Measurements from ENCODE around the gene ZFYVE28.

Gene ZFYVE28

DNA sequence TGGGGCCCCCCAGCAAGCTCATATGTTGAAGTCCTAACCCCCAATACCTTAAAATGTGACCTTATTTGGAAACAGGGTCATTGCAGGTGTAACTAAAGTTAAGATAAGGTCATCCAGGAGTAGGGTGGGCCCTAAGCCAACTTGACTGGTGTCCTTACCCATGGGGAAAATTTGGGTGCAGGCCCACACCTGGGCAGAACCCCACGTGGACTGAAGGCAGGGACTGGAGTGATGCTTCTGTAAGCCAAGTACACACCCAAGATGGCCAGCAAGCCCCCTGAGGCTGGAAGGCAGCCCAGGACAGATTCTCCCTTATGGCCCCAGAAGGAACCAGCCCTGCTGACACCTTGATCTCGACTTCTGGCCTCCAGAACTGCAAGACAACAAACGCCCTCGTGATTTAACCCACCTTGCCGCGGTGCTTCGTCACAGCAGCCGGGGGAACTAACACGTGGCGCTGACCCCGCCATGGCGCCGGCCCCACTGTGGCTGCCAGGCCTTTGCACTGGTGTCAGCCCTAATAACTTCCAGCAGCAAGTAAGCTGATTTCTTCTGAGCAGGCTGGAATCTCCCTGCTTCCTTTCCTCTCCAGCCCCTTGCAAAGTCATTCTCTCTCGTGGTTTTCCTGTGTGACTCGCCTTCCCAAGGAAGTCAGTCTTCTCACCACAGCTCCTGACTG is 133.4 kb downstream of the ZFYVE28 start:
- Histone ChIP-seq H2BK120ac (ENCODE audit: low read depth, low read length) (no peak overlapping the region), H3K79me2 (ENCODE audit: control insufficient read depth, insufficient read depth, low read length) (no peaks in the 10 kb centered on the region), H2BK15ac (replicated peaks; ENCODE audit: low read depth) (no peak overlapping the region), H3K4me1 (ENCODE audit: control insufficient read depth, low read depth, low read length) (no peaks in the 10 kb centered on the region), H3K4ac (ENCODE audit: low read depth, low read length) (no peak overlapping the region), H3K36me3 (ENCODE audit: control insufficient read depth, insufficient read depth, low read length) (no peaks in the 10 kb centered on the region), H3K56ac (ENCODE audit: low read length) (no peak overlapping the region), H3K23ac (ENCODE audit: low read length) (no peak overlapping the region), H3K27me3 (ENCODE audit: insufficient read depth, low read length, poor library complexity) (no peaks in the 10 kb centered on the region), H3K4me2 (ENCODE audit: low read length) (no peak overlapping the region), H3K79me1 (ENCODE audit: low read length) (no peaks in the 10 kb centered on the region), H2BK5ac (ENCODE audit: low read length) (no peak overlapping the region), H4K8ac (ENCODE audit: low read depth, low read length) (no peak overlapping the region), H2AK5ac (ENCODE audit: low read length) (no peak overlapping the region), H3K4me3 (ENCODE audit: low read length) (no peak overlapping the region), H4K5ac (ENCODE audit: low read length) (no peak overlapping the region), H3K9ac (ENCODE audit: low read length) (no peak overlapping the region), H3K27ac (ENCODE audit: low read depth, low read length) (no peak overlapping the region), H3K18ac (ENCODE audit: low read length) (no peak overlapping the region)
- DNase-seq = no peak
- no CpG with 5 or more reads among the region's 15 CpGs for WGBS (ENCODE audit: extremely low coverage, insufficient coverage, low lambda C conversion rate)

GRCh38 chr4:2284161-2284933 is 134.1 kb downstream of the ZFYVE28 start:
- Histone ChIP-seq H3K4me2 (ENCODE audit: low read length) (no peak overlapping the region), H3K27me3 (ENCODE audit: insufficient read depth, low read length, poor library complexity) (no peaks in the 10 kb centered on the region), H3K18ac (ENCODE audit: low read length) (no peak overlapping the region), H3K4me3 (ENCODE audit: low read length) (no peak overlapping the region), H3K36me3 (ENCODE audit: control insufficient read depth, insufficient read depth, low read length) (no peaks in the 10 kb centered on the region), H3K23ac (ENCODE audit: low read length) (no peak overlapping the region), H2BK120ac (ENCODE audit: low read depth, low read length) (no peak overlapping the region), H3K27ac (ENCODE audit: low read depth, low read length) (no peak overlapping the region), H3K56ac (ENCODE audit: low read length) (no peak overlapping the region), H4K8ac (ENCODE audit: low read depth, low read length) (no peak overlapping the region), H3K9ac (ENCODE audit: low read length) (no peak overlapping the region), H2AK5ac (ENCODE audit: low read length) (no peak overlapping the region), H3K4me1 (ENCODE audit: control insufficient read depth, low read depth, low read length) (no peaks in the 10 kb centered on the region), H2BK5ac (ENCODE audit: low read length) (no peak overlapping the region), H3K4ac (ENCODE audit: low read depth, low read length) (no peak overlapping the region), H3K79me2 (ENCODE audit: control insufficient read depth, insufficient read depth, low read length) (no peaks in the 10 kb centered on the region), H2BK15ac (replicated peaks; ENCODE audit: low read depth) (no peak overlapping the region), H3K79me1 (ENCODE audit: low read length) (no peaks in the 10 kb centered on the region), H4K5ac (ENCODE audit: low read length) (no peak overlapping the region)
- no CpG with 5 or more reads among the region's 23 CpGs for WGBS (ENCODE audit: extremely low coverage, insufficient coverage, low lambda C conversion rate)
- no peak for DNase-seq

DNA sequence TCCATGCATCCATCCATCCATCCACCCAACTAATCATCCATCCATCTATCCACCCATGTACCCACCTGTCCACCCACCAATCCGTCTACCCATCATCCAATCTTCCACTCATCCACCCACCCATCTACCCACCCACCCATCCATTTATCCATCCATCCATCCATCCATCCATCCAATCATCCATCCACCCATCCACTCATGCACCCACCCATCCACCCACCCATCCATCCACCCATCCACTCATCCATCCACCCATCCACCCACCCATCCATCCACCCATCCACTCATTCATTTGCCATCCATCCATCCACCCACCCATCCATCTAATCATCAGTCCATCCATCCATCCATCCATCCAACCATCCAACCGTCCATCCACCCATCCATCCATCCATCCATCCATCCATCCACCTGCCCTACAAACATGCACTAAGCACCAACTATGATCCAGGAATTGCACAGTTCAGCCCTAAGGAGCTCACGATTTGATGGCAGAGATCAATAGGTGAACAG is 135.2 kb downstream of the ZFYVE28 start:
- no peak overlapping the region for H2AK5ac ChIP-seq (ENCODE audit: low read length)
- H3K4me1 ChIP-seq (ENCODE audit: control insufficient read depth, low read depth, low read length) = no peaks in the 10 kb centered on the region
- DNase-seq = no peak
- no peak overlapping the region for H3K56ac ChIP-seq (ENCODE audit: low read length)
- H3K4me3 ChIP-seq (ENCODE audit: low read length) = no peak overlapping the region
- H3K27ac ChIP-seq (ENCODE audit: low read depth, low read length) = no peak overlapping the region
- no peak overlapping the region for H2BK5ac ChIP-seq (ENCODE audit: low read length)
- H3K9ac ChIP-seq (ENCODE audit: low read length) = no peak overlapping the region
- no peak overlapping the region for H4K8ac ChIP-seq (ENCODE audit: low read depth, low read length)
- no peaks in the 10 kb centered on the region for H3K36me3 ChIP-seq (ENCODE audit: control insufficient read depth, insufficient read depth, low read length)
- H3K27me3 ChIP-seq (ENCODE audit: insufficient read depth, low read length, poor library complexity) = no peaks in the 10 kb centered on the region
- no peak overlapping the region for H3K23ac ChIP-seq (ENCODE audit: low read length)
- H3K4me2 ChIP-seq (ENCODE audit: low read length) = no peak overlapping the region
- H3K79me1 ChIP-seq (ENCODE audit: low read length) = no peaks in the 10 kb centered on the region
- H2BK120ac ChIP-seq (ENCODE audit: low read depth, low read length) = no peak overlapping the region
- WGBS (ENCODE audit: extremely low coverage, insufficient coverage, low lambda C conversion rate) = 100% methylated on average over 1 of the region's 3 CpGs
- H4K5ac ChIP-seq (ENCODE audit: low read length) = no peak overlapping the region
- H3K18ac ChIP-seq (ENCODE audit: low read length) = no peak overlapping the region
- H3K4ac ChIP-seq (ENCODE audit: low read depth, low read length) = no peak overlapping the region
- no peaks in the 10 kb centered on the region for H3K79me2 ChIP-seq (ENCODE audit: control insufficient read depth, insufficient read depth, low read length)
- H2BK15ac ChIP-seq (replicated peaks; ENCODE audit: low read depth) = no peak overlapping the region

GRCh38 chr4:2281575-2282343 is 136.7 kb downstream of the ZFYVE28 start:
- Histone ChIP-seq H3K27me3 (ENCODE audit: insufficient read depth, low read length, poor library complexity) (no peaks in the 10 kb centered on the region), H3K27ac (ENCODE audit: low read depth, low read length) (no peak overlapping the region), H3K23ac (ENCODE audit: low read length) (no peak overlapping the region), H2BK5ac (ENCODE audit: low read length) (no peak overlapping the region), H2BK15ac (replicated peaks; ENCODE audit: low read depth) (no peak overlapping the region), H3K79me1 (ENCODE audit: low read length) (no peaks in the 10 kb centered on the region), H3K18ac (ENCODE audit: low read length) (no peak overlapping the region), H3K79me2 (ENCODE audit: control insufficient read depth, insufficient read depth, low read length) (no peaks in the 10 kb centered on the region), H3K4me3 (ENCODE audit: low read length) (no peak overlapping the region), H3K56ac (ENCODE audit: low read length) (no peak overlapping the region), H3K4me2 (ENCODE audit: low read length) (no peak overlapping the region), H4K5ac (ENCODE audit: low read length) (no peak overlapping the region), H3K4ac (ENCODE audit: low read depth, low read length) (no peak overlapping the region), H2AK5ac (ENCODE audit: low read length) (no peak overlapping the region), H3K4me1 (ENCODE audit: control insufficient read depth, low read depth, low read length) (no peaks in the 10 kb centered on the region), H4K8ac (ENCODE audit: low read depth, low read length) (no peak overlapping the region), H2BK120ac (ENCODE audit: low read depth, low read length) (no peak overlapping the region), H3K36me3 (ENCODE audit: control insufficient read depth, insufficient read depth, low read length) (no peaks in the 10 kb centered on the region), H3K9ac (ENCODE audit: low read length) (no peak overlapping the region)
- DNase-seq = no peak
- WGBS (ENCODE audit: extremely low coverage, insufficient coverage, low lambda C conversion rate) = no CpG with 5 or more reads among the region's 10 CpGs

- no peak overlapping the region for H3K18ac ChIP-seq (ENCODE audit: low read length)
- H4K8ac ChIP-seq (ENCODE audit: low read depth, low read length) = no peak overlapping the region
- no peaks in the 10 kb centered on the region for H3K27me3 ChIP-seq (ENCODE audit: insufficient read depth, low read length, poor library complexity)
- H3K4me1 ChIP-seq (ENCODE audit: control insufficient read depth, low read depth, low read length) = no peaks in the 10 kb centered on the region
- no peak overlapping the region for H4K5ac ChIP-seq (ENCODE audit: low read length)
- H3K56ac ChIP-seq (ENCODE audit: low read length) = no peak overlapping the region
- no peak overlapping the region for H2AK5ac ChIP-seq (ENCODE audit: low read length)
- no peak overlapping the region for H2BK5ac ChIP-seq (ENCODE audit: low read length)
- H3K4ac ChIP-seq (ENCODE audit: low read depth, low read length) = no peak overlapping the region
- H3K4me2 ChIP-seq (ENCODE audit: low read length) = no peak overlapping the region
- WGBS (ENCODE audit: extremely low coverage, insufficient coverage, low lambda C conversion rate) = no CpG with 5 or more reads among the region's 13 CpGs
- no peak overlapping the region for H3K4me3 ChIP-seq (ENCODE audit: low read length)
- DNase-seq = no peak
- no peak overlapping the region for H3K27ac ChIP-seq (ENCODE audit: low read depth, low read length)
- H3K36me3 ChIP-seq (ENCODE audit: control insufficient read depth, insufficient read depth, low read length) = no peaks in the 10 kb centered on the region
- no peaks in the 10 kb centered on the region for H3K79me2 ChIP-seq (ENCODE audit: control insufficient read depth, insufficient read depth, low read length)
- H2BK15ac ChIP-seq (replicated peaks; ENCODE audit: low read depth) = no peak overlapping the region
- H2BK120ac ChIP-seq (ENCODE audit: low read depth, low read length) = no peak overlapping the region
- no peaks in the 10 kb centered on the region for H3K79me1 ChIP-seq (ENCODE audit: low read length)
- no peak overlapping the region for H3K23ac ChIP-seq (ENCODE audit: low read length)
- H3K9ac ChIP-seq (ENCODE audit: low read length) = no peak overlapping the region
Measured at GRCh38 chr4:2280531-2281300, 137.7 kb downstream of the ZFYVE28 start.
